ENCODE measurements around the gene JAKMIP2.
"Not testable (repeated sequence)": the region's sequence is repeated elsewhere in the genome, so short reads cannot be mapped to it uniquely, and the experiment has no call there.

JAKMIP2 gene

GRCh38 chr5:147669169-147669869 is 113.2 kb downstream of the JAKMIP2 start:
- no peak for DNase-seq (ENCODE audit: extremely low spot score, insufficient read length, low read depth)
- FAIRE-seq, result no peak

- DNase-seq (ENCODE audit: extremely low spot score, insufficient read length, low read depth) (no peak), FAIRE-seq (no peak)
Measured at GRCh38 chr5:147668385-147668784, 114.1 kb downstream of the JAKMIP2 start.

- no peak for FAIRE-seq
- no peak for DNase-seq (ENCODE audit: extremely low spot score, insufficient read length, low read depth)
Measured at GRCh38 chr5:147667363-147667762, 115.2 kb downstream of the JAKMIP2 start.

DNA sequence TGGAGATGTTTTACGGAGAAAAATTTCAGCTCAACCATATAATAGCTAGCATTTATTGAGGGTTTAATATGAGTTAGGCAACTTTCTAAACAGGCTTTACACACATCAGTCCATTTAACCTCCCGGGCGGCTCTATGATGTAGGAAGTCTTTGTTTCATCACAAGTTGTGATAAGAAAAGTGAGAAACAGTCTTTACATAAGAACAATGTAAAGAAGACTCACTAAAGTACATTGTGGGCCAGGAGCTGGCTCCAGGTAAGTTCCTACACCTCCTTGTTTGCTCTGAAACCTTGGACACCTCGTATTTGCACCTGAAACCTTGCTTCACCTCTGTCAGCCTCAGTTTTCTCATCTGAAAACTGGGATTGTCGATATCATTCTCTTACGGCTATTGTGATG is 116.1 kb downstream of the JAKMIP2 start:
- DNase-seq (ENCODE audit: extremely low spot score, insufficient read length, low read depth) (no peak), FAIRE-seq (no peak)

DNA sequence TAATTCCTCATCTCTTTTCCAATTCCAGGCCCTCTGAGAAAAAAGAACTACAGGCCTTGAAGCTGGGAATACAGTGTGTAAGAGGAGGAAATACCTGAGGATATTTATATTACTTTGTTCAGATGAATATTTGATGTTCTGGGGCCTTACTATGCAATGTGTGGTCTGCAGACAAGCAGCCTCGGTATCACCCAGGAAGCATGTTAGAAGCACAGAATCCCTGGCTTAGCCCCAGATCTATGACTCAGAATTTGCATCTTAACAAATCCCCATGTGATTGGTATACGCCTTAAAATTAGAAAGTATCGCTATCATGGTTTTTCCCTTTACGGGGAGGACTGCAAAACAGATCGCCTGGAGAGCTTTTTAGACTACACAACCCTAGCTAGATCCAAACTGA is 121.0 kb downstream of the JAKMIP2 start:
- DNase-seq (ENCODE audit: extremely low spot score, insufficient read length, low read depth), result no peak
- FAIRE-seq, result no peak

- FAIRE-seq, result no peak
- DNase-seq (ENCODE audit: extremely low spot score, insufficient read length, low read depth), result no peak
Measured at GRCh38 chr5:147659166-147659929, 123.2 kb downstream of the JAKMIP2 start.

DNA sequence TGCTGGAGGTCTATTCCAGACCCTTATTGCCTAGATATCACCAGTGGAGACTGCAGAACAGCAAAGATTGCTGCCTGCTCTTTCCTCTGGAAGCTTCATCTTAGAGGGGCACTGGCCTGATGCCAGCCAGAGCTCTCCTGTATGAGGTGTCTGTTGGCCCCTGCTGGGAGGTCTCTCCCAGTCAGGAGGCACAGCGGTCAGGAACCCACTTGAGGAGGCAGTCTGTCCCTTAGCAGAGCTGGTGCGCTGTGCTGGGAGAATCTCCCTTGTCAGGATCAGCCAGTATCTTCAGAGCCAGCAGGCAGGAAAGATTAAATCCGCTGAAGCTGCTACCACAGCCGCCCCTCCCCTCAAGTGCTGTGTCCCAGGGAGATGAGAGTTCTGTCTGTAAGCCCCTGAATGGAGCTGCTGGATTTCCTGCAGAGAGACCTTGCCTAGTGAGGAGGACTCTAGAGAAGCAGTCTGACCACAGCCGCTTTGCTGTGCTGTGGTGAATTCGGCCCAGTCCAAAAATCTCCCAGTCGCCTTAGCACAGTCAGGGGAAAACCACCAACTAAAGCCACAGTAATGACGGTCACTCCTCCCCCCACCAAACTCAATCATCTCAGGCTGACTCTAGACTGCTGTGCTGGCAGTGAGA is 124.1 kb downstream of the JAKMIP2 start:
- DNase-seq (ENCODE audit: extremely low spot score, insufficient read length, low read depth) (no peak), FAIRE-seq (no peak)

DNA sequence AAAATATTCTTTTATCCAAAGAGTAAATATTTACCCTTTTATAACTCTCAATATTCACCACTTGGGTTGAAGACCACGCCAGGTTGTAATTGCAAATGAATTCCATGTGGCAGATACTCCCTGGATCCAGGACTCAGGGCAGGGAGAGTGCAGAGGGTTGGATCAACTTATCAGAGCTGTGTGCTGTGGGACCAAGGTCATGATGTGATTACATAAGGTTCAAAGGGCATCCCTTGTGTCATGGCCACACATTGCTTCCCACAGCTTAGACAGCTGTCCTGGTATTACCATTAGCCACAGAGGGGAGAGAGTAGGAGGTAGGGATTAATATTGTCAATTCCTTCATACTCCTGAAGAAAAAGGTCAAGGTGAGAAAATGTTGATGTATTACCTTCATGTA is 133.9 kb downstream of the JAKMIP2 start:
- FAIRE-seq, result no peak

DNA sequence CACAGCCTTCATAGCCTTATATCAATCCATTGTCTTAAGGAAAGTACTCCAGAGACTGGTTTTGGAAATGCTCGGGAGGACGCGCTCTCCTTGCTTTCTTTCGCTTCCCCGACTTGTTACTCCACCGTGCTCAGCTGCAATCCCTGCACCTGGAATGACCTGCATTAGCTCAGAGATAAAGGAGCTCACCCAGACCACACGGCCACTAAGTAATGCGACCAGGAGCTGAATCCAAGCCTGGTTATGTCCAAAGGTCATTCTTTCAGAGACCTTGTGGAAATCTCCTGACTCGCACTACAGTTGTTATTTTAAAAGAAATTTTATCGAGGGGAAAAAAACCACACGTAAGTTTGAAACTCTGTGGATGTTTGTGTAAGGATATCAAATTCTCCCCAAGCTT is 137.3 kb downstream of the JAKMIP2 start:
- DNase-seq (ENCODE audit: extremely low spot score, insufficient read length, low read depth) (no peak), FAIRE-seq (no peak)

More for the DNA sequence above, 133.9 kb downstream of the JAKMIP2 start:
- DNase-seq (ENCODE audit: extremely low spot score, insufficient read length, low read depth), result no peak

- DNase-seq (ENCODE audit: extremely low spot score, insufficient read length, low read depth) (no peak), FAIRE-seq (no peak)
Measured at GRCh38 chr5:147644460-147644859, 138.1 kb downstream of the JAKMIP2 start.

- FAIRE-seq (no peak), DNase-seq (ENCODE audit: extremely low spot score, insufficient read length, low read depth) (no peak)
Measured at GRCh38 chr5:147643142-147643541, 139.4 kb downstream of the JAKMIP2 start.

DNA sequence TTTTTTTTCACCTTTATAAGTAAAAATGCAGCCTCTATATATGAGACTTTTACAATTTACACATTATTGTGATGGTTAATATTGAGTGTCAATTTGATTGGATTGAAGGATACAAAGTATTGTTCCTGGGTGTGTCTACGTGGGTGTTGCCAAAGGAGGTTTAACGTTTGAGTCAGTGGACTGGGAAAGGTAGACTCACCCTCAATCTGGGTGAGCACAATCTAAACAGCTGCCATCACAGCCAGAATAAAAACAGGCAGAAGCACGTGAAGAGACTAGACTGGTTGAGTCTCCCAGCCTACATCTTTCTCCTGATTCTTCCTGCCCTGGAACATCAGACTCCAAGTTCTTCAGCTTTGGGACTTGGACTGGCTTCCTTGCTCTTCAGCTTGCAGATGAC is 139.9 kb downstream of the JAKMIP2 start:
- no peak for FAIRE-seq
- no peak for DNase-seq (ENCODE audit: extremely low spot score, insufficient read length, low read depth)

GRCh38 chr5:147639321-147639720 is 143.2 kb downstream of the JAKMIP2 start:
- no peak for DNase-seq (ENCODE audit: extremely low spot score, insufficient read length, low read depth)
- no peak for FAIRE-seq

DNA sequence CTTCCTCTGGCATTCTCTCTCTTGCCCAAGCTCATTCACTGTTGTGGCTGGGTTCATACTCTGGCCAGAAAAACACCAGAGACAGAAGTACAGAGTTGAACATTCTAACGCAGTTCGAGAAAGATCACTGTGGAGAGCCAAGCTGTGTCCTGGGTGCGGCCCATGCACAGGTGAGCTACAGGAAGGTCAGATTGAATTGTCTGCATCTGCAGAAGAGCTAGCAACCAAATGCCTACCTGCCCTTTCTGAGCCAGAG is 145.9 kb downstream of the JAKMIP2 start:
- DNase-seq (ENCODE audit: extremely low spot score, insufficient read length, low read depth) (no peak), FAIRE-seq (no peak)

GRCh38 chr5:147635882-147636728 is 146.4 kb downstream of the JAKMIP2 start:
- FAIRE-seq (no peak), DNase-seq (ENCODE audit: extremely low spot score, insufficient read length, low read depth) (no peak)

DNA sequence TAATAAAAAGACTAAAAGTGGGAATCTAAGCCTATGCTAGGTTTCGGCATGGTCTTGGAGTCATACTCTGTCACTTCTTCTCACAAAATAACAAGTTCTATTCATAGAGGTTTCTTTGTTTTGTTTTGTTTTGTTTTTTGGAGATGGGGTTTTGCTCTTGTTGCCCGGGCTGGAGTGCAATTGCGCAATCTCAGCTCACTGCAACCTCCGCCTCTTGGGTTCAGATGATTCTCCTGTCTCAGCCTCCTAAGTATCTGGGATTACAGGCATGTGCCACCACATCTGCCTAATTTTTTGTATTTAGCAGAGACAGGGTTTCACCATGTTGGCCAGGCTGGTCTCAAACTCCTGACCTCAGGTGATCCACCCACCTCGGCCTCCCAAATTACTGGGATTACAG is 147.1 kb downstream of the JAKMIP2 start:
- FAIRE-seq; DNase-seq (ENCODE audit: extremely low spot score, insufficient read length, low read depth): not testable (repeated sequence)

GRCh38 chr5:147633173-147633572 is 149.4 kb downstream of the JAKMIP2 start:
- no peak for DNase-seq (ENCODE audit: extremely low spot score, insufficient read length, low read depth)
- FAIRE-seq, result no peak

- DNase-seq (ENCODE audit: extremely low spot score, insufficient read length, low read depth) (no peak), FAIRE-seq (no peak)
Measured at GRCh38 chr5:147631428-147632003, 151.0 kb downstream of the JAKMIP2 start.

DNA sequence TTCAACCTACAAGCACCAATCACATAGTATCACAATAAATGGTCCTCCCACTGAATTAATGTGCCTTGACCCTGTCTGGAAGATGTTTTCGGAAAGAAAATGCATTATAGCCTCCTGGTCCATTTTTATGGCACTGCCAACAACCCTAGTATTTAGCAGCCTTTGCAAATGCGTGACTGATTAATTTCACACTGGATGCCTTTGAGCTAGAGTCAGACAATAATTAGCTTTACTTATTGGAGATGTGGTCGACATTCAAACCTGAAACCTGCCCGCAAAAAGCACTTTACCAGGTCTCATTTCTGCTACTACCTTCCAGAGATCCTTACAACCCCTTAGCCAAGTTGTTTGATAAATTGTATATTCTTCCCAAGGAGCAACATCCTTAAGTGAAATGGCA is 153.3 kb downstream of the JAKMIP2 start:
- no peak for FAIRE-seq
- DNase-seq (ENCODE audit: extremely low spot score, insufficient read length, low read depth), result no peak
